Activated CD4-positive, alpha-beta T cell treated with anti-CD3 and anti-CD28 coated beads, Interleukin-2, amount 50 U/mL, for 48 hours (primary cell): ENCODE results near the gene PSMG3.
A peak's percentile ranks its signal among the peaks of the same experiment; 100 is the strongest.
"Not testable (repeated sequence)": the region's sequence is repeated elsewhere in the genome, so short reads cannot be mapped to it uniquely, and the experiment has no call there.

Experiments
- DNase-seq, 2 experiments: peaks; one replicate each; pipeline ENCODE4 v3.0.0-alpha.2; 2020

The PSMG3 gene

DNA sequence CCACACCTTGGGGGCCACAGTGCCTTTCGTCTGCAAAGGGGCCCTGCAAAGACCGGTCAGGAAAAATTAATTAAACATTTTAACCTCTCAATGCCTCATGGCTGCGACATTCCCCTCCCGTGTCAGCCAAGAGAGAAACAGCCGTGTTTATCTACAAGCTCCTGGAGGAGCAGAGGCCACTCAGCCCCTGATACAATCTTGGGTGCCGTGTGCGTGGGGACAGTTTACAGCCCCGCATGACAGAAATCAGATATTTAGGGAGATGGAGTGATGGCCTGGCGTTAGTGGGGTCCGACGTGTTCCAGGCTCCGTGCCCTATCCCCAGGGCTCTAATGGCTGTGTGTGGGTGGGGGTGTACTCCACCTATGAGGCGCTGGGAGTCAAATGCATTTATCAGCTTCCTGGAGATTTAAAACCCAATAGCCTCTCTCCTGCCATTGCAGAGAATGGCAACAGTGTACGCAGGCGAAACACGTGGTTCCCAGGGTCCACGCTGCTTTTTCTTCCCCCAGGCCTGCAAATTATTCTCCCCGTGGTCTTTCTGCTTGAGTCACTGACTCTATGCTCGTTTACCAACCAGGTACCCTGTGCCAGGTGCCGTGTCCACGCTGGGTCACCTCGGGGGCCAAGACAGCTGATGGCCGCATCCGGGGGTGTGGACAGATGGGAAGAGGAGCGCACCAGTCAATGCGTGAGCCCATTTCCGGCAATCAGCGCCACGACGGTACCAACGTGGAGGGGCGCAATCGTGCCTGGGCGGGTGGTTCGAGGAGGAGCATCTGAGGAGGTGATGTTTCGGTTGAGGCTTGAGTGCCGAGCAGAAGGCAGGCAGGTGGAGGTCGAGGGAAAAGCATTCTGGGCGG lies 26.6 kb upstream of the PSMG3 start:
- no peak for DNase-seq

DNA sequence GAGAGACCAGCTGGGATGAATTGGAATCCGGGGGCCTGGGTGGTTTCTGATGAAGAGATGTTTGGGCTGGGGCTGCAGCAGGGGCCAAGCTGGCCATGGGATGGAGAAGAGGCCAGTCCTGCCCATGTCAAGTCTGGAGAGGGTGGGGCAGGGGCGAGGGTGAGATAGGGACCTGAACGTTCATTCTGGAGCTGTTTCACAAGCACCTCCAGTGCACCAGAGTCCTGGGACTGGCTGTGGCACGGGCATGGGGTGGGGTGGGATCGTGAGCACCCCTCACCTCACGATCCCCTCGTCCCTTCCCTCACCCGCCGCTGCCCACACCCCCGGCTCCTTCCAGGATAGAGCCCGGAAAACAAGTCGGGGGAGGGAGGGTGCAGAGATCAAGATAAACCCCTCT lies 25.8 kb upstream of the PSMG3 start:
- DNase-seq = no peak

DNA sequence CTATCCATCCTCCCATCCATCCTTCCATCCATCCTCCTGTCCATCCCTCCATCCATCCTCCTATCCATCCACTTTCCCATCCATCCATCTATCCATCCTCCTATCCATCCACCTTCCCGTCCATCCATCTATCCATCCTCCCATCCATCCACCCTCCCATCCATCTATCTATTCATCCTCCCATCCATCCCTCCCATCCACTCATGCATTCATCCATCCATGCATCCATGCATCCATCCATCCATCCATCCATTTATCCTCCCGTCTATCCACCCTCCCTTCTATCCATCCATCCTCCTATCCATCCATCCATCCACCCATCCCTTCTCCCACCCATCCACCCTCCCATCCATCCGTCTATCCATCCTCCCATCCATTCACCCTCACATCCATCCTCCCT lies 25.2 kb upstream of the PSMG3 start:
- DNase-seq = no peak

DNA sequence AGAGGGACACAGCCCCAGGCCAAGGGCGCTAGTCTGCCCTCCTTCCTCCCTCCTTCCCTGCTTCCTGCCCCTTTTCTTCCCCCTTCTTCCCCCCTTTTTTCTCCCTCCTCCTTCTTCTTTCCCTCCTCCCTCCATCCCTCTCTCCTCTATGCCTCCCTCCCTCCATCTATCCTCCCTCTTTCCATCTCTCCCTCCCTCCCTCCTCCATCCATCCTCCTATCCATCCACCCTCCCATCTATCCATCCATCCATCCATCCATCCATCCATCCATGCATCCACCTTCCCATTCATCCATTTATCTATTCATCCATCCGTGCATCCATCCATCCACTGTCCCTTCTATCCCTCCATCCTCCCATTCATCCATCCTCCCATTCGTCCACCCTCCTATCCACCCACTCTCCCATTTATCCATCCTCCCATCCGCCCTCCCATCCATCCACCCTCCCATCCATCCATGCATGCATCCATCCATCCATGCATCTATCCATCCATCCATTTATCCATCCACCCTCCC lies 24.1 kb upstream of the PSMG3 start:
- DNase-seq = no peak

DNA sequence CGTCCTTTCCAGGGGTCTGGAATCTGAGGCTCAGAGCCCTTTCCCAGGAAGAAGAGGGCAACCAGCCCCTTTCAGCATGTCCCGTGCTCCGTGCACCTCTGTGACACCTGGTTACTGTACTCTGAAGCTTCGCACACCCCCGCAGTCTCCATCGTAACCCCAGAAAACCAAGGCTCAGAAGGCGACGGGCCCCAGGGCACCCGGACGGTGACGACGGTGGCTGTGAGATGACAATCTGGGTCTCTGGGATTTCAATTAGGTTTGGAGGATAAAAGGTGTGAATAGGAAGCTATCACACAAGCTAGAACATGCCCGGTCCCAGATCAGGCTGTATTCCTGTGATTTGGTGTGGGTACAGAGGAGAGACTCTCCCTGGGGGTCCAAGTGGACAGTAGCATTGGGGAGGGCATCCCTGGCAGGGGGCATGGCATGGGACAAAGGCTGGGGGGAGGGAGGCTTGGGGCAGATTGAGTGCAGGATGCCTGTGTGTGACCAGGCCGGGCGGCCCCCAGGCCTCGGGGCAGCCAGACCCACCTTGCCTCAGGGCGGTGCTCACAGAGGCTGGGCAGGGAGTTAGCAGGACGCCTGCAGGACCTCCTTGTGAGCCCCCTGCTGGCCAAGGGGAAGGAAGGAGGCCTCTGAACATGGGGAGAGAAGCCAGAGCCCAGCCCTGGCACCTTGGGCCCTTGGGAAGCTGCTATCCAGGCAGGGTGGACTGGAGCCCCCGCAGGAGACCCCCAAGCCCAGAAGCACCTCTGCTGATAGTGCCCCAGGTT lies 23.4 kb upstream of the PSMG3 start:
- no peak for DNase-seq

DNA sequence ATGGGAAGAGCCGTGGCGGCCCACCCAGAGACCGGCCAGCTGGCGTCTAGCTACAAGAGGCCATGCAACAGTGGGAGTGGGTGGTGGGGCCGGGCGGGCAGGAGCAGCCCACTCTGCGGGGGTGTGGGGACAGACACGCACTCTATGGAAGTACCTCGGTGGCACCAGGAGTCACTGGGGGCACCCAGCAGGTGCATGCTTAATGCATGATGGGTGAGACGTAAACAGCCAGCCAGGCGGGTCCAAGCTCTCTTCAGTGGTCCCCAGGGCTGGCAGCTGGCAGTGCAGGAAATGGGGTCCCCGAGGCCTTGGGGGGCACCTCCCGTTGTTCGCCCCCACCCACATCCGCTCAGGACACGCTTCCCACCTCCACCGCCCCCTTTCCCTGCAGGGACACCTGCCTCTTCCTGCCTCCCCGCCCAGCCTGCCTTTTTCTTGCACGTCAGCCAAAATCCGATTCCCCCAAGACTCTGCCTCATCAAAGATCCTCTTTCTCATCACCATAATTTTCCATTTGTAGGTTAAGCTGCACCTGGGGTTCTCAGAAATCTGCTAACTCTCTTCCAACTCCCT lies 22.6 kb upstream of the PSMG3 start:
- peak in 1 of 2 experiments; percentile 19 for DNase-seq

DNA sequence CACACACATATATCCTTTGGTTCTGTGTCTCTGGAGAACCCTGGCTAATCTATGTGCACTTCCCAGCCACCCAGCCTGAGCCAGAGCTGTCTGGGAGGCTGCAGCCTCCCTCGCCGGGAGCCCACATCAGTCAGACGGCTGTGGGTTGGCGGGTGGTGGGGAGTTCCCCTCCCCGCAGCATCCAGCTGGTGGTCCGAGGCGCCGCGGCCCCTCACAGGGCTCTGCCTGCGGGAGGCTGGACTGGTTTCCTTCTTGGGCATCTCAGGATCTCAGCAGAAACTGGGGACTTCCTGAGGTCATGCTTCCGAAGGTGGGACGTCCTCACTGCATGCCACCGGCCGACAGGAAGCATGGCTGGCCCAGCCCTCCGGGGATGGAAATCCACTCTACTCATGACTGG lies 22.0 kb upstream of the PSMG3 start:
- no peak for DNase-seq

DNA sequence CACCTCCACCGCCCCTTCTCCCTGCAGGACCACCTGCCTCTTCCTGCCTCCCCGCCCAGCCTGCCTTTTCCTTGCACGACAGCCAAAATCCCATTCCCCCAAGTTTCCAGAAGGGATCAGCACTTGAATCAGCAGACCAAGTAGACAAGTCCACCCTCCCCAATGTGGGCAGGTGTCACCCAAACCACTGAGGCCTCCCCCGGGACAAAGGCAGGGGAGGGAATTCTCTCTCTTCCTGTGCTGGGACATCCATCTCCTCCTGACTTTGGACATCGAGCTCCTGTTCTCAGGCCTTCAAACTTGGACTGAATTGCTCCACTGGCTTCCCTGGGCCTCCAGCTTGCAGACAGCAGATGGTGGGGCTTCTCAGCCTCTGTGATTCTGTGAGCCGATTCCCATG lies 21.6 kb upstream of the PSMG3 start:
- no peak for DNase-seq

DNA sequence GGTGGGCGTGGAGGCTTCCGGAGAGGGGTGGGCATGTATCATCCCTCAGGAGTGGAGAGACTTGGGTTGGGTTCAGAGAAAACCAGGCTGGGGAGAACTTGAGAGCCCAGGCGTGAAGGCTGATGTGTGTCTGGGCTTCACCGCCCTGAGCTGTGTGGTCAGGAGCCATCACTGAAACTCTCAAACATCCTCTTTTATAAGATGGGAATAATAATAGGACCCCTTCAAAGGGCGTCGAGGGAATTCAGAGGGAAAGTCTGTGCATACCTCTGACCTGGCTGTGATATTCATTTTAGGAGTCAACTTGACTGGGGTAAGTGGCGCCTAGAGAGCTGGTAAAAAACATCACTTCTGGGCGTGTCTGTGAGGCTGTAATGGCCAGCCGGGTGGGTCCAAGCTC lies 21.1 kb upstream of the PSMG3 start:
- DNase-seq = no peak

DNA sequence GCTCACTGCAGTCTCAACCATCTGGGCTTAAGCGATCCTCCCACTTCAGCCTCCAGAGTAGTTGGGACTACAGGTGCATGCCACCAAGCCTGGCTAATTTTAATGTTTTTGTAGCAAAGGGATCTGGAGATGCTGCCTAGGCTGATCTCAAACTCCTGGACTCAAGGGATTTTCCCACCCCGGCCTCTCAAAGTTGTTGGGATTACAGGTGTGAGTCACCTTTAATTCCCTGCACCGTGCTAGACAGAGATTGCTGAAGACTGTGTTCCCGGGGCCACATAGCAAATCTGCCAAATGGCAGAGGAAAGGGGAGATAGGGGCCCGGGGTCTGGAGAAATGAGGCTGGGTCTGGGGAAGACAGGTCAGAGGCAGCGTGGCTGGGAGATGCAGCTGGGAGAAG lies 20.6 kb upstream of the PSMG3 start:
- DNase-seq = no peak

DNA sequence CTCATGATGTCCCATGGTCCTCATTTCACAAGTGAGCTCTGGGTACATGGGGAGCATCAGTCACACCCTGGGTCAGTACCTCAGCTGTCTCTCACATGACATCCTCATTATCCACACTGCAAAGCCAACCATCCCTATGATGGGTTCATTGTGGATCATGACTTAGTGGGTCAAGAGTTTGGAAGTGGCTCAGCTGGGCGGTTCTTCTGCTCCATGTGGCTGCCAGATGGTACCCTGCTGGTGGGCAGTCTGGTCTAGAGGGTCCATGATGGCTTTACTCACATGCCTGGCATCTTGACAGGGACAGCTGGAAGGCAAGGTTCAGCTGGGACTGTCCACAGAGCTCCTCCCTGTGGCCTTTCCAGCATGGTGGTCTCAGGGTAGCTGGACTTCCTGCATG lies 19.1 kb upstream of the PSMG3 start:
- no peak for DNase-seq

DNA sequence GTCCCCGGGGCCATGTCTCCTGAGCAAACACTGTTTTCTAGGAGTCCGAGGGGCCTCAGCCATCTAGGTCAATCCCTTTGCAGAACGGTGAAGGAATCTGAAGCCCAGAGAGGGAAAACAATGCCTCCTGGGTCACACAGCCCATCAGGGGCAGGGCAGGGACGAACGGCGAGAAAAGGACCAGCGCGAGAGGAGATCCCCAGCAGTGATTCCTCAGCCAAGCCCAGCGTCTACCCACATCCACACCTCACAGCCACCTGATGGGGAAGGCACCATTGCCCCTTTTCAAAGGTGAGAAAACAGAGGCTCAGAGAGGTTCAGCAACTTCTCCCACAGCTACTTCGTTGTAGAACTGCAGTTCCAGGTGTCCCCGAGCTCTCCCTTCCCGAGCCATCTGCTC lies 17.9 kb upstream of the PSMG3 start:
- no peak for DNase-seq

DNA sequence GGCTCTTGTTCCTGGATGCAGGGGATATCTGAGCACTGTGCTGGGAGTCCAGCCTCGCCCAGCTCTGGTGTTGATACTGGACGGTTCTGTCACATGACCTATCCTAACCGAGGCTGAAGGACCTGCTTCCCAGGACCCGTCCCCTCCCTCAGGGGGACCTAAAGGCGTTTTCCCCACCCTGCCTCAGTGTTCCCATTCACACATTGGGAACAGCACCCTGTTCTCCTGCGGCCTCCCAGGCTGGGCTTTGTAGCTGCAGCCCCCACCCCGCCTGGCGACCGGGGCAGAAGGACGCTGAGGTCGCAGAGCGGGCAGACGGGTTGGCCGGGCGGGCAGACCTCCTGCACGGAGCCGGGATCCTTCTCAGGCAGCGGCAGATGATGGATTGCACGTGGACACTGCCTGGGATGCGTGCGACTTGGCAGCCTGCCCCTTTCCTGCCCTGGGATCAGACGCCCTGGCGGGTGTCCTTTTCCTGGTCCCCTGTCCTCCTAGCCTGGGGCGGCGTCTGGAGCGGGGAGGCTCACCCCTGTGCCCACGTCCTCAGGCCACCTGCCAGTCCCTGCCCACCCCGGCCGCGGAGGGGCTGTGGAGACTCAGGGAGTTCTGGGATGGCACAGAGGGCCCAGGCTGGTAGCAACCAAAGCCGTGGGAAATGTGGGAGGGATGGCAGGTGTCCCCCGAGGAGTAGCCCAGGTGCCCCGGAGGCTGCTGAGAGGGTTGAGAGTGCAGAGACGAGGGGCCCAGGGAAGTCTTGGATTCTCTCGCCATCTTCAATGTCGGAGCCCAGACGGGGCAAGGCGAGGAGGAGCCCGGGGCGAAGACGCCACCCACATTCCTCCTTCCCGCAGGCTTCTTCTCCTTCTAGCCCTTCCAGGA lies 17.2 kb upstream of the PSMG3 start:
- no peak for DNase-seq

DNA sequence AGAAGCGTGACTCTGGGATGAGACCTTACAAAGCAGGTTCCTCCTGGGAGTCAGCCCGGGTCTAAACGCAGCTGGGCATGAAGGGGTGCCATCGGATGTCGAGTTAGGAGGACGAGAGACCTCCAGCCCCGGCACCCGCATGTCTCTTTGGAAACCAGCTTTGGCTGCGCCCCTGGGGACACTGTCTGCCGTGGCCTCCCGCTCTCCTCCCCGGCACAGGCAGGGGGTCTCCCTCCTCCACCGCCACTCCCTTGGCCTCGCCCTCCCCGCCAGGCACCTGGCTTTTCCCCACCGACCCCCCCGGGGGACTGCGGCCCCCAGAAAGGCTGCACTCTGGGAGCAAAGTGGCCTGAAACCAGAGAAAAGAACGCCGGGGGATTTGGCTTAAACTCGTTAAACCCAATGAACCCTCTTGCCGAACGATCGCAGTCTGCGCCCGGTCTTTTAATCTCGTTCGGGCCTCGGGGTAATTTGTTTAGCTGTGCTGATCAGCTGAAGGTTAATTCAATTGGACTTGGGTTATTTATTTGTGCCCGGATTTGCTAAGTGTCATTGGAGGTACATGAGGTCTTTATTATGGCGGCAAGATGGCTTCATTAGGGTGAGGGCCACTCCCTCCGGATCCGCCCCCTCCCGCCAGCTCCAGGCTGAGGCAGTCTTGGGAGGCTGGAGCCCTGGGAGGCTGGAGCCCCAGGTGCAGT lies 16.4 kb upstream of the PSMG3 start:
- no peak for DNase-seq

DNA sequence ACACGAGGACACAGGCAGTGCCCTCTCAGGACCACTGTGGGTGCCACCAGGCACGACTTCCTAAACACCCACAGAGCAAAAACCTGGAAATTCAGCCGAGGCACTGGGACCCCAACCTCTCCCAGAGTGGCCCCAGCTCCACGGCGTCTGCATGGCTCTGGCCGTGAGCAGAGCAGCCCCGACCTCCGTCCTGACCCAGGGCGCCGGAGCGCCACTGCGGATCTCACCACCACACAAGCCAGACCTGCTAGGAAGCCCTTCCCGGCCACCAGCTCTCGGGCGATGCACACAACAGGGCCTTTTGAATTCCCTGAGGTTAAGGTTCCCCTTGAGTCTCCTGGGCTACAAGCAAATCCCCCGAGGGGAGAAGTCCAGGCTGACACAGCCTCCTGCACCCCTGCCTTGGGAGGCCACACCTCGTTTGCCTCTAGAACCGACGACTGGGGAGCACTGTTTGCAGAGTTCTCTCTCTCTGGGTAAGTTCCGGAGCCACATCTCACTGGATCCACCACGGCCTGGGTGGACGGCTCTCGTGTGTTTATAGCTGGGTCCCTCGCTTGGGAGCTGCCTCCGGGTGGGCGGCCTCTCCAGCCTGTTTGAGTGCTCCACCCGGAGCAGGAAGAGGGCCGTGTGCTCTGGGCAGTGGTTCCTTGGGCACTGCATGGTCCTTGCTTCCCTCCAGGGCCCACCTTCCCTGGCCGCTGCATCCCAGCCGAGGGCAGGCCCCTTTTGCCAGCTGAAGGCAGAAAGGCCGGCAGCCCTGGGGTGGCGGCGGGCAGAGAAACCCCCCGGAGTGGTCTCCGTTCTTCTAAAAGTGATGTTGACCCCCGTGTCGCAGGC lies 15.5 kb upstream of the PSMG3 start:
- no peak for DNase-seq

DNA sequence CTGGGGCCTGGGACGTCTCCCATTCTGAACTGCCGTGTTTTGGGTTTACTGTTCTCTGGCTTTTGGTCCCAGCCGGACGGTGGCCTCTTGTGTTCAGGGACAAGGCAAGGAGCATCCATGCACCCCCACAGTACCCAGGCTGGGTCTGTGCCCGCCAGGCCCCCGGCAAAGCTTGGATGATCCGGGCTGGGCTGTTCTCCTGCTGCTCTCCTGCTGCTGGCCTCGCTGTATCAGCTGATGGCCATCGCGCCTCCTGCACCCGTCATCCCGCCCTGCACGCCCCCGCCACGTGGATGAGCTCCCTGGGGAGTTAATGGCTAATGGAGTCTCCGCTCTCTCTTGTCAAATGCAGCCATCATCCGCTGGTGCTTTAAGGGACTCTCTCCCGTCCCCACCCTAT lies 14.9 kb upstream of the PSMG3 start:
- no peak for DNase-seq

DNA sequence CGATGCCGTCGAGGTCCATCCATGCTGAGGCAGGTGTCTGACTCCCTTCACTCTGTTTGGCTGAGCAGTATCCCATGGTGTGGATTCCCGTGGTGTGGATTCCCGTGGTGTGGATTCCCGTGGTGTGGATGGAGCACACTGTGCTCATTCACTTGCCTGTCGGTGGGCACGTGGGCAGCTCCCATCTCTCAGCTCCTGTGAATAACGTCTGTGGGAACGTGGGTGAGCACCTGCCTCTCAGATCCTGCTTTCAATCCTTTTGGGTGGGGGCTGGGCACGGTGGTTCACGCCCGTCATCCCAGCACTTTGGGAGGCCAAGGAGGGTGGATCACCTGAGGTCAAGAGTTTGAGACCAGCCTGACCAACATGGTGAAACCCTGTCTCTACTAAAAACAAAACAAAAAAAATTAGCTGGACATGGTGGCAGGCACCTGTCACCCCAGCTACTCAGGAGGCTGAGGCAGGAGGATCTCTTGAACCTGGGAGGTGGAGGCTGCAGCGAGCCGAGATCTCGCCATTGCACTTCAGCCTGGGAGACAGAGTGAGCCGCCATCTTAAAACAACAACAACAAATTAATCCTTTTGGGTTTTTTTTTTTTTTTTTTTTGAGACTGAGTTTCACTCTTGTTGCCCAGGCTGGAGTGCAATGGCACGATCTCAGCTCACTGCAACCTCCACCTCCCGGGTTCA lies 13.6 kb upstream of the PSMG3 start:
- not testable (repeated sequence) for DNase-seq

DNA sequence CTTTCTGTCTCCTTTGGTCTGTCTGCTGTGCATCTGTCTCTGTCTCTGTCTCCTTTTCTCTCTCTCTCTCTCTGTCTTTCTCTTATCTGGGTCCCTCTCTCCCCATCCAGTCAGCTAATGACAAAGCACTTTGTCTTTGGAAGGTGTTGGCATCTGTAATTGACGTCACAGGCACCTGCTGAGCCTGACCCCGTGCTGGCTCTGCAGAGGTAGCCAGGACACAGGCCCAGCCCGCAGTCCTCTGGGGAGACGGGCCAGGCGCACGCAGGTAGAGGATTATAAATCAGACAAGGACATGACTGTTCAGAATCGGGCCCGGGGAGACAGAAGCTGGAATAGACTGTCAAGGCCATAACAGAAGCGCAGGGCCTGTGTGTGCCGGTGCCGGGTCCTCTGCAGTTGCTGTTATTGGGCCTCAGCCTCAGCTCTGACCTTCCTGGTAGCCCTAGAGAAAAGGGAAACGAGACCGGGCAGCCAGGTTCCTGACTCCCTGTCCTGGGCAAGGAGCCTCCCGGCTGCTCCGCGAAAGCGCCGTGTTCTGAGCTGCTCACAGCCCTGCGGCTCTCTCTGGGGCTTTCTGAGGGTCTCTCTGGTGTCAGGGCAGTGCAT lies 10.7 kb upstream of the PSMG3 start:
- DNase-seq = no peak

DNA sequence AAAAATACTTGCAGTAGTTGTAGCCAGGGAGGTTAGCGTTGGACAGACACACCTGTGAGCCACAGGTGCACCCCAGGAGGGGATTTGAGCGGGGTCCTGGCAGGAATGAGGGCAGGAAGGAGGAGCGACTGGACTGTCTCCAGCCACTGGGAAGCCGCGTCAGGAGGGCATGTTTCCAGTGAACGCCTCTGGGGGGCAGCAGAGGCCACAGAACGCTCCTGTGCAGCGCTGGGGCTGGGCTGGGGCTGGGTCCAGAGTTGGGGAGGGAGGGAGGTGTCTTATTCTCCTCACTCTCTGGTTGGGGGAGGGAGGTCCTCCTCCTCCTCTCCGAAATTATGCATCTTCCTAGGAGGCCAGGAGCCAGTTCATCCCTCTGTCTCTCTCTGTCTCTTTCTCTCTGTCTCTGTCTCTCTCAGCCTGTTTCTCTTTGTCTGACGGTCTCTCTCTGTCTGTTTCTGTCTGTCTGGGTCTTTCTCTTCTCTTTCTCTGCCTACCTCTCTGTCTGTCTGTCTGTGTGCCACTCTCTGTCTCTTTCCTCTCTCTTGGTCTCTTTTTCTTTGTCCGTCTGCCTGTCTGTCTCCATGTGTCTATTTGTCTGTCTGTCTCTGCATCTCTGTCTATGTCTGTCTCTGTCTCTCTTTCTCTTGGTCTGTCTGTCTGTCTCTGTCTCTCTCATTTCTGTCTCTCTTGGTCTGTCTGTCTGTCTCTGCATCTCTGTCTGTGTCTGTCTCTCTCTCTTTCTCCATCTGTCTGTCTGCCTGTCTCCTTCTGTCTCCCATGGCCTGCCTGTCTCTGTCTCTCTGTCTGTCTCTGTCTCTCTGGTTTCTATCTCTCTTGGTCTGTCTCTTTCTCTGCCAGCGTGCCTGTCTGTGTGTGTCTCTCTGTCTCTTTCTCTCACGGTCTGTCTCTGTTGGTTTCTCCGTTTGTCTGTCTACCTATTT lies 9.9 kb upstream of the PSMG3 start:
- DNase-seq = peak; percentile 75 to 82
